DOHH2 (cell line): ENCODE data around the gene FAM180B.
"Not testable (repeated sequence)": the region's sequence is repeated elsewhere in the genome, so short reads cannot be mapped to it uniquely, and the experiment has no call there.

Source experiments
- CTCF ChIP-seq: fragments of 200-600 bp; sonication (generic); IDR thresholded peaks from one replicate; pipeline ENCODE4 v1.5.1; 2014; ENCODE audit warnings: antibody characterized with exemption, mild to moderate bottlenecking, low read depth, low read length; ENCODE audit not compliant: poor library complexity, severe bottlenecking
- EZH2phosphoT487 ChIP-seq: fragments of 200-600 bp; sonication (generic); IDR thresholded peaks from 2 replicates; pipeline ENCODE4 v1.6.1; 2017; ENCODE audit warnings: borderline replicate concordance, mild to moderate bottlenecking, antibody characterized with exemption, low read length, moderate library complexity, mixed read lengths

- not testable (repeated sequence) for TF ChIP-seq CTCF, EZH2phosphoT487
Measured at GRCh38 chr11:47557004-47557403, 29.5 kb upstream of the FAM180B start.
